Activated CD4-positive, alpha-beta T cell treated with anti-CD3 and anti-CD28 coated beads, Interleukin-2, Interleukin-6, amounts not matched to agents 100 ng/mL and 50 ng/mL, durations not matched to agents 16 hours and 8 hours (primary cell): ENCODE measurements around the gene FILIP1L.
"Not testable (repeated sequence)": the region's sequence is repeated elsewhere in the genome, so short reads cannot be mapped to it uniquely, and the experiment has no call there.

Source experiments
- DNase-seq: peaks from one replicate; pipeline ENCODE4 v3.0.0-alpha.2; 2020

Gene FILIP1L

GRCh38 chr3:100072326-100073048, 41.8 kb downstream of the FILIP1L start:
- DNase-seq = peak; percentile 55

DNA sequence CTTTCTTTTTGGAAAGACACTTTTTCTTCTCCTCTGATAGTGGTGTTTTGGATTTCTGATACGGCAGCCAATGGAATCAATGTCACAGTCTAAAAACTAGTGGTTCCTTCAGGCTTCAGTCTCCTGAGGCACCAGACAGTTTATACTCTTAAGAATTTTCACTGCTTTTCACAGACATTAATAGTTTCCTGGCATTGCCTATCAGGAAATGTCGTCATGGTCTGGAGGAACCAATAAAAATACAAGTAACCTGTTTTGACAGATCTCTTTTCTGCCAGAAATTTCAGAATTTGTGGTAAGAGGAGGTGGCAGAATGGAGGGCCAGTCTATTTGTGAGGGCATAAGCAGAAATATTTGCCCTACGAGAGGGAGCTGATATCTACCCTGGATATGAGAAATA, 44.8 kb downstream of the FILIP1L start:
- no peak for DNase-seq

DNA sequence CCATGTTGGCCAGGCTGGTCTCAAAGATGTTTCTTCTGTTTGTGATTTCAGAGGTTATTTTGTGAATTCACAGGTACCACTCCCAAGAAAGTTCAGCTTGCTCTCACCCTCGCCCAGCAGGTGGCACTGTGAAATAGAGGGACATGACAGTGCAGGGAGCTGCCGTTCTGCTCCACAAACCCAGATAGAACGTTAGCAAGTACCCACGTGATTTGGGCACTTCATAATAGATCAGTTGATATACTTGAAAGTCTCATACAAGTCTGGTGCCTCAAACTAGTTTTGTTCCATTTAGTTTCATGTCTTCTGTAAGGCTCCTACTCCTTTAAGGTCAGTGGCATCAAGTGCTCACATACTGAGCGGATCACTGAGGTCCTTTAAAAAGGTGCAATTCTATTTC, 45.5 kb downstream of the FILIP1L start:
- DNase-seq = peak; percentile 83

- DNase-seq = no peak
These were observed 46.7 kb downstream of the FILIP1L start for GRCh38 chr3:100067589-100067988.

DNA sequence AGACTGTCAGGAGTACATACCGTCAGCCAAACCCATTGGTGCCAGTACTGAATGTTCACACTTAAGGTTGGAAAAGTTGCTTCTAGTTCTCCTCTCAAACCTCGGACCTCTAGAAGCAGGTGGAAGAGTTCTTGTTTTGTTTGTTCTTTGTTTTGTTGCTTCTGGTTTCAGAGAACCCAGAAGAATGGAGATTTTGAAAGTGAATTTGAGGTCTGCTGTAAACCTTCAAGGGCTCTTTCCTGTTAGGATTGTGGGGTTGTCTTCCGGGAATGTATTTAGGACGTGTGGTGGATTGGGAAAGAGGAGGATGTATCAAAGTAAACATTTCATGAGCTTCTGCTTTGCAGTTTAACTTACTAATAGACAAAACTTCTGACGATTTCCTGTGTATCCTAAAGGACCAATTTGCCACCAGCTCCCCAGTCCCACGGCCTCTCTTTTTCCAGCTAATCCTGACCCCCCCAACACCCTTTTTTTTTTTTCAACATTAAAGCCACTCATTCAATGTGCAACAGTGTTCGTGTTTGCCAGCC, 50.3 kb downstream of the FILIP1L start:
- DNase-seq = no peak

GRCh38 chr3:100062665-100063064, 51.6 kb downstream of the FILIP1L start:
- no peak for DNase-seq

GRCh38 chr3:100060685-100061484, 53.4 kb downstream of the FILIP1L start:
- peak; percentile 26 for DNase-seq

DNA sequence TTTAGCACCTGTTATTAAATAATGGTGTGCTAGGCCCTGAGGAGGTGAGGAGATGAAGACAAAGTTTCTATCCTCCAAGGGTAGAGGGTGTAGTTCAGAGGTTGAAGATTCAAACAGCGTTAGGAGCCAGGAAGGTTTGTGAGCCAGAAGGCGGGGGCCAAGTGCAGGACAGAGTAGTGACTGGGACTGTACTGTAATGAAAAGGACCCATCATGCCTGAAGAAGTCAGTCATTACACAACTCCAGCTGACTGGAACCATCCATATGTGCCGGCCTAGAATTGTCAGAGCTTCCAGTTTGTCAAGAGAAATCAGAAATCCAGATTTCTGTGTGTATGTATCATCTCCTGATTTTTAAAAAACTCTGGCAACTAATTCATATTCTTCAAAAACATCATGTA, 54.8 kb downstream of the FILIP1L start:
- DNase-seq = no peak

DNA sequence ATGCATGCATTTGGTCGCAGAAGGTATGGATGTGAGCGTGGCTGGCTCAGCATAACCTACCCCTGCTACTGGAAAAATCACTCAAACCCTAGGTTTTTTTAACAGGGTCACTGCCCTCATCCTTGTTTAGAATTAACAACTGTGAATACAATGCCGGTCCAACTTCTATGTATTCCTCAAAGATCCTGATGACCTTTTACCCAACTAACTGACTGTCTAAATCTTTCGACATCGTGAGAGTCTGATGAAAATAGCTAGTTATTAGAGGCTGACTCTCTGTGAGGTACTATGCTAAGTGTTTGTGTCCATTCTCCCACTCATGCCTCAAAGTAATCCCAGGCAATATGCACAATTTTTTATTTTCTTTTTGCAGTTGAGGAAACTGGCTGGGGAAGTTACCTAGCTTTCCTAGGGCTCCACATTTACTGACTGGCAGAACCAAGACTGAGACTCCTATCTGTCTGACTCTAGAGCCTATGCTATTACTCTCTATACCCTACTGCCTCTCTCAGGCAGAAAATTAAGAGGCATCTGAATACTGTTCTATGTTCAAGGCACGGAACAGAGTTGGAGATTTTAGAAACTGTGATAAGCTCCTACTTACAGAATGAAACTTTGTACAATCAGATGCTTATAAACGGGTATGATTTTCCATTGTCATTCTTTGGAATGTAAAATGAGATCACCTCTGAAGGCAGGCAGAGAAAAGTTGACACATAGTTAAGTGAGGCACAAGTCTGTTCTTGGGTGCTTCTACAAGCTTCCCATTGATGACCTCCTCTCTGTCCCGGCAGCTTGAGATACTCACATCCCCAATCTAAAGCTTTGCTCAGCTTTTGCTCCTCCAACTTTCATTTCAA, 56.4 kb downstream of the FILIP1L start:
- DNase-seq = no peak

- no peak for DNase-seq
These were observed 60.2 kb downstream of the FILIP1L start for GRCh38 chr3:100053951-100054620.

- not testable (repeated sequence) for DNase-seq
These were observed 62.8 kb downstream of the FILIP1L start for GRCh38 chr3:100051513-100051912.

- DNase-seq = no peak
These were observed 66.1 kb downstream of the FILIP1L start for GRCh38 chr3:100048248-100048647.

GRCh38 chr3:100047455-100048141, 66.7 kb downstream of the FILIP1L start:
- peak; percentile 64 for DNase-seq

- DNase-seq = no peak
These were observed 67.3 kb downstream of the FILIP1L start for GRCh38 chr3:100046986-100047385.

DNA sequence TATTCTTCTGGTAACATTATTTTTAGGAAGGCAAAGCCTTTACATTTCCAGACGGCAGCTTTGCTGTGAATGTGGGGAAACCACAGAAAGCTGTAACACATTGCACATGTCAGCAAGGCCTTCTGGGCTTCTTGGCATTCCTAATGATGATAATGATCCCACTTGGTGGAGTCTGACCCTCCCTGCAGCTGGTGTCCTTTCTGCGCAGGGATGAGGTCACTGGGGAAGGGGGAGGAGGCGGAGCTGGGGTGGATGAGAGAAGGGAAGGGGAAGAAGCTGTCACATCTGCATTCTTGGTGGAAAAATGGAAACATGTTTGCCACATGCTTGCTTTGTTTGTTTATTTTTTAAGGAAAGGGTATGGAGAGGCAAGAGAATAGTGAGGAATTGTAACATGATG, 68.6 kb downstream of the FILIP1L start:
- DNase-seq = no peak

DNA sequence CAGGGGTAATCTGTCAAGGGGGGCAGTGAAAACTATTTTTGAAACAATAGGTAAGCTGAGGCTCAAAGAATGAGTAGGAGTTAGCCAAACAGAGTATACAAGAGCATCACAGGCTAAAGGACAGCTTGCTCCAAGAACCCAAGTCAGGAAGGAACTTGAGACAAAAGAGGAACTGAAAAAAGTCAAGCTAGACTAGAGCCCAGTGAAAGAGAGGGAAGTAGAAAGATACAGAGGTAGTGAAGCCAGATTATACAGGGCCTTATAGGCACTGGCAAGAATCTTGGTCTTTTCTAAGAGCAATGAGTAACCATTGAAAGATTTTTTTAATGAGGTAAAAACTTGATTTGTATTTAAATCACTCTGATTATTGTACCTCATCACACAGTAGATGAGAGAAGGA, 69.9 kb downstream of the FILIP1L start:
- DNase-seq = no peak

DNA sequence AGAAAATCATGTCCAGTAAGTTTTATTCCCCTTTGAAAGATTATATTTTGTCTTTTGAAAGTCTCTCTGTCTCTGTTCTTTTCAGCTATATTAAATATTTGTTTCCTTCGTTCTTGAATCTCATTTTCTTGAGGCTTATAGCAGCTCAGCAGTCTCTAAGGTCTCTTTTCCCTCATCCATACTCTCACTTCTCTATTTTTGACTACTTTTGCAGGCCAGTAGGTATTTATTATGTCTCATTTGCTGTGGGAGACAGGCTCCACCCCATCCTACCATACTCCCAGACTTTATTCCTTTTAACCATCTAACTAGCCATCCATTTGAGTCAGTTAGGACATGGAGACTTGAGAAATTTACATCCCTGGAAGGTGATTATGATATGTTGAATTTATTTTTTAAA, 71.0 kb downstream of the FILIP1L start:
- no peak for DNase-seq

- DNase-seq = no peak
These were observed 71.9 kb downstream of the FILIP1L start for GRCh38 chr3:100042166-100042981.

- DNase-seq = no peak
These were observed 73.0 kb downstream of the FILIP1L start for GRCh38 chr3:100041328-100041749.

- DNase-seq = no peak
These were observed 73.7 kb downstream of the FILIP1L start for GRCh38 chr3:100040451-100041225.
